Activated naive CD4-positive, alpha-beta T cell (primary cell): ENCODE results near the gene MYL3.

Source experiments
- DNase-seq, 4 experiments: peaks; one replicate each; lab custom pipeline; 2025; lab: John Stamatoyannopoulos, UW

The MYL3 gene

GRCh38 chr3:46865031-46865507 lies 1.8 kb upstream of the MYL3 start:
- no peak for DNase-seq

- DNase-seq, result no peak
These were observed 1.0 kb upstream of the MYL3 start for GRCh38 chr3:46864061-46864881.

GRCh38 chr3:46862369-46863025 lies 747 bp downstream of the MYL3 start:
- DNase-seq, result no peak

- no peak for DNase-seq
These were observed 1.5 kb downstream of the MYL3 start for GRCh38 chr3:46861605-46862368.

- no peak for DNase-seq
These were observed 2.2 kb downstream of the MYL3 start for GRCh38 chr3:46860810-46861604.

GRCh38 chr3:46860017-46860809 lies 3.0 kb downstream of the MYL3 start:
- DNase-seq, result peak in 1 of 4 experiments; percentile 9

GRCh38 chr3:46859001-46859710 lies 4.1 kb downstream of the MYL3 start:
- DNase-seq, result no peak

- DNase-seq, result no peak
These were observed 4.8 kb downstream of the MYL3 start for GRCh38 chr3:46858456-46858855.

- DNase-seq, result no peak
These were observed 5.5 kb downstream of the MYL3 start for GRCh38 chr3:46857485-46858341.

GRCh38 chr3:46856576-46857471 lies 6.4 kb downstream of the MYL3 start:
- no peak for DNase-seq

- DNase-seq, result no peak
These were observed 8.7 kb downstream of the MYL3 start for GRCh38 chr3:46854555-46854991.

GRCh38 chr3:46853441-46854415 lies 9.5 kb downstream of the MYL3 start:
- DNase-seq, result no peak

GRCh38 chr3:46852839-46853355 lies 10.3 kb downstream of the MYL3 start:
- DNase-seq, result no peak

- DNase-seq, result no peak
These were observed 10.9 kb downstream of the MYL3 start for GRCh38 chr3:46852334-46852720.

GRCh38 chr3:46851364-46852333 lies 11.6 kb downstream of the MYL3 start:
- DNase-seq, result no peak

- no peak for DNase-seq
These were observed 12.8 kb downstream of the MYL3 start for GRCh38 chr3:46850468-46850779.
